Bronchial epithelial cell (primary cell): Measurements from ENCODE around the gene NFYC. TPM values are rescaled to one million over a fixed set of nuclear protein-coding genes. Genes with fewer than 3 reads are reported as not detected.

Experiments
- DNase-seq: peaks from one replicate; pipeline ENCODE4 v3.0.0-alpha.2; 2010; ENCODE audit warnings: low read depth
- FAIRE-seq: peaks from 2 replicates; lab custom pipeline; 2011; peaks lifted over from hg19 to GRCh38; lab: Jason Lieb, UNC
- H3K27me3 ChIP-seq: 2 replicates; pipeline ENCODE4 v1.5.1; 2011; ENCODE audit warnings: low read length; ENCODE audit not compliant: control insufficient read depth, insufficient read depth
- H3K36me3 ChIP-seq: 2 replicates; pipeline ENCODE4 v1.5.1; 2011; ENCODE audit warnings: low read length; ENCODE audit not compliant: control insufficient read depth, insufficient read depth
- H3K4me3 ChIP-seq: 2 replicates; pipeline ENCODE4 v1.5.1; 2011; ENCODE audit warnings: mild to moderate bottlenecking, low read depth, low read length, control low read depth
- CTCF ChIP-seq: IDR thresholded peaks from 2 replicates; pipeline ENCODE4 v1.5.1; 2011; ENCODE audit warnings: mild to moderate bottlenecking, moderate library complexity, low read length, control low read depth, inconsistent platforms; ENCODE audit not compliant: insufficient read depth, severe bottlenecking
- total RNA-seq: library from RNA; depleted of rRNA; stranded (reverse); fragments of >200 nt; gene quantifications from 2 replicates; pipeline ENCODE4 v1.2.1, GENCODE V29; 2014

The NFYC gene
- total RNA-seq, 1 donor from 2014 or later, result 22.9 TPM

- H3K4me3 ChIP-seq, result no peak overlapping the region
- no peak for TF ChIP-seq CTCF
- no peaks in the 10 kb centered on the region for H3K27me3 ChIP-seq
- no peak for FAIRE-seq
- H3K36me3 ChIP-seq, result no peaks in the 10 kb centered on the region
- DNase-seq, result no peak
Observed at GRCh38 chr1:40801742-40802077, 110.2 kb downstream of the NFYC start.

GRCh38 chr1:40802078-40802741 lies 110.7 kb downstream of the NFYC start:
- Histone ChIP-seq H3K27me3 (no peaks in the 10 kb centered on the region), H3K4me3 (peak overlapping the region; percentile 34), H3K36me3 (no peaks in the 10 kb centered on the region)
- DNase-seq, result peak; percentile 57
- FAIRE-seq, result no peak
- TF ChIP-seq CTCF, result no peak

- no peak for TF ChIP-seq CTCF
- H3K4me3 ChIP-seq, result no peak overlapping the region
- no peaks in the 10 kb centered on the region for H3K27me3 ChIP-seq
- no peaks in the 10 kb centered on the region for H3K36me3 ChIP-seq
- FAIRE-seq (no peak), DNase-seq (no peak)
Observed at GRCh38 chr1:40802742-40803113, 111.2 kb downstream of the NFYC start.

DNA sequence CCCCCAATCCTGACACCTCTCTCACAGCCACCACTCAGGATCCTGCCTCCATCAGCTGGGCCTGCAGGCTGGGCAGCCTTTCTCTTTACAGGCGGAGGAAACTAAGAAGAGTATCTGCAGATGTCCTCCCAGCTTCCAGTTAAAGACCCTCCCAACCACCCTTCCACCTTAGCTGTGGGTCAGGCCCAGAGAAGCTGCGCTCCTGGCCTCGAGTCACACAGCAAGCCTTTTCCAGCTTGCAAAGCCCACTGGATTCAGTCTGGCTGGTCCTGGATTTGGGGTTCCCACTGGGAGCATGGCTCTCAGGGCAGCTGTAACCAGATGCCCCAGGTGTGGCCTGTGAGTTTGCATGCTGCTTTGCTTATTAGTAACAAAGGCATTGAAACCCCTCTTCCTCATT lies 111.9 kb downstream of the NFYC start:
- no peaks in the 10 kb centered on the region for H3K27me3 ChIP-seq
- DNase-seq (no peak), FAIRE-seq (no peak)
- H3K36me3 ChIP-seq, result no peaks in the 10 kb centered on the region
- no peak overlapping the region for H3K4me3 ChIP-seq
- no peak for TF ChIP-seq CTCF

DNA sequence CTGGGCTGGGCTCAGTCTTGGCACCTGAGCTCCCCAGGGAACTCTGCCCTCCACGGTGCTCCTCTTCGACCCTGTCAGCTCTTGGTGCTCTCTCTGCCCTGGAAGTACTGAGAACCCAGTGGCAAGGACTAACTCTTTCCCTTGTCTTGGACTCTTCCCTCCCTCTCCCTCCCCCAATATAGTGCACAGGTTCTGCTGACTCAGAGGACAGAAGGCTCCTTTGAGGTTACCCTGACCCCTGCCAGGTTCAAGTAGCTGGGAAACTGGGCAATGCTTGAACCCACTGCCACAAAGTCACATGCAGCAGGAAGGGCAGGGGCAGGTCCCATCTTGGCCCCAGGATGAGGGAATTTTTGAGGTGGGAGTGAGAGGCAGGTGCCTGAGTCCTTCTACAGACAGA lies 112.4 kb downstream of the NFYC start:
- no peak for FAIRE-seq
- no peak for TF ChIP-seq CTCF
- Histone ChIP-seq H3K36me3 (no peaks in the 10 kb centered on the region), H3K27me3 (no peaks in the 10 kb centered on the region), H3K4me3 (no peak overlapping the region)
- no peak for DNase-seq

- Histone ChIP-seq H3K36me3 (no peaks in the 10 kb centered on the region), H3K27me3 (no peaks in the 10 kb centered on the region), H3K4me3 (no peak overlapping the region)
- DNase-seq, result no peak
- TF ChIP-seq CTCF, result no peak
- peak; percentile 18 for FAIRE-seq
Observed at GRCh38 chr1:40806240-40806639, 114.7 kb downstream of the NFYC start.
